ENCODE results near the gene DCAF10.

DCAF10 gene

GRCh38 chr9:37787059-37787458 lies 13.5 kb upstream of the DCAF10 start:
- Histone ChIP-seq H3K36me3 (peaks cover 17% of the 10 kb centered on the region), H3K4me1 (ENCODE audit: control insufficient read depth in 1 of 2, insufficient read depth in 1 of 2, low read depth in 1 of 2, low read length in 1 of 2) (peaks cover 83 to 98% of the 10 kb centered on the region in 2 experiments), H3K27me3 (no peaks in the 10 kb centered on the region), H3K4me3 (ENCODE audit: low read depth in 1 of 2, low read length in 1 of 2) (no peak overlapping the region), H3K9me3 (no peaks in the 10 kb centered on the region), H3K27ac (peak overlapping the region; percentile 90)
- no peak for TF ChIP-seq CTCF (IDR thresholded peaks at IDR 0.05)

GRCh38 chr9:37788332-37788731 lies 12.3 kb upstream of the DCAF10 start:
- Histone ChIP-seq H3K27me3 (no peaks in the 10 kb centered on the region), H3K4me1 (ENCODE audit: control insufficient read depth in 1 of 2, insufficient read depth in 1 of 2, low read depth in 1 of 2, low read length in 1 of 2) (peaks cover 79 to 97% of the 10 kb centered on the region in 2 experiments), H3K4me3 (ENCODE audit: low read depth in 1 of 2, low read length in 1 of 2) (peak overlapping the region; percentile 45 to 58), H3K36me3 (peaks cover 4% of the 10 kb centered on the region), H3K27ac (peak overlapping the region; percentile 90), H3K9me3 (no peaks in the 10 kb centered on the region)
- TF ChIP-seq CTCF (IDR thresholded peaks at IDR 0.05) = peak; percentile 7

- Histone ChIP-seq H3K4me3 (ENCODE audit: low read depth in 1 of 2, low read length in 1 of 2) (no peak overlapping the region), H3K27ac (peak overlapping the region; percentile 90), H3K9me3 (no peaks in the 10 kb centered on the region), H3K4me1 (ENCODE audit: control insufficient read depth in 1 of 2, insufficient read depth in 1 of 2, low read depth in 1 of 2, low read length in 1 of 2) (peaks cover 82 to 96% of the 10 kb centered on the region in 2 experiments), H3K36me3 (no peaks in the 10 kb centered on the region), H3K27me3 (no peaks in the 10 kb centered on the region)
- TF ChIP-seq CTCF (IDR thresholded peaks at IDR 0.05) = no peak
These were observed 10.5 kb upstream of the DCAF10 start for GRCh38 chr9:37790096-37790495.

GRCh38 chr9:37792122-37792521 lies 8.5 kb upstream of the DCAF10 start:
- H3K4me3 ChIP-seq (ENCODE audit: low read depth in 1 of 2, low read length in 1 of 2) = no peak overlapping the region
- H3K4me1 ChIP-seq (ENCODE audit: control insufficient read depth in 1 of 2, insufficient read depth in 1 of 2, low read depth in 1 of 2, low read length in 1 of 2) = peaks cover 86 to 96% of the 10 kb centered on the region in 2 experiments
- no peak for TF ChIP-seq CTCF (IDR thresholded peaks at IDR 0.05)
- H3K9me3 ChIP-seq = no peaks in the 10 kb centered on the region
- H3K27me3 ChIP-seq = no peaks in the 10 kb centered on the region
- H3K36me3 ChIP-seq = no peaks in the 10 kb centered on the region
- no peak overlapping the region for H3K27ac ChIP-seq

GRCh38 chr9:37796232-37796631 lies 4.4 kb upstream of the DCAF10 start:
- no peak for TF ChIP-seq CTCF (IDR thresholded peaks at IDR 0.05)
- Histone ChIP-seq H3K27me3 (no peaks in the 10 kb centered on the region), H3K27ac (peak overlapping the region; percentile 83), H3K36me3 (no peaks in the 10 kb centered on the region), H3K9me3 (no peaks in the 10 kb centered on the region), H3K4me3 (ENCODE audit: low read depth in 1 of 2, low read length in 1 of 2) (peak overlapping the region; percentile 13 to 37), H3K4me1 (ENCODE audit: control insufficient read depth in 1 of 2, insufficient read depth in 1 of 2, low read depth in 1 of 2, low read length in 1 of 2) (peaks cover 76 to 89% of the 10 kb centered on the region in 2 experiments)

GRCh38 chr9:37798677-37799076 lies 1.9 kb upstream of the DCAF10 start:
- TF ChIP-seq CTCF (IDR thresholded peaks at IDR 0.05) = no peak
- H3K36me3 ChIP-seq = no peaks in the 10 kb centered on the region
- H3K27me3 ChIP-seq = no peaks in the 10 kb centered on the region
- no peaks in the 10 kb centered on the region for H3K9me3 ChIP-seq
- H3K4me1 ChIP-seq (ENCODE audit: control insufficient read depth in 1 of 2, insufficient read depth in 1 of 2, low read depth in 1 of 2, low read length in 1 of 2) = peaks cover 89 to 92% of the 10 kb centered on the region in 2 experiments
- peak overlapping the region; percentile 97 for H3K27ac ChIP-seq
- peak overlapping the region; percentile 18 to 19 for H3K4me3 ChIP-seq (ENCODE audit: low read depth in 1 of 2, low read length in 1 of 2)
